GM21529 (cell line): Measurements from ENCODE around the gene VGLL4.
A peak's percentile ranks its signal among the peaks of the same experiment; 100 is the strongest.
"Not testable (repeated sequence)": the region's sequence is repeated elsewhere in the genome, so short reads cannot be mapped to it uniquely, and the experiment has no call there.

Source experiments
- ATAC-seq: cut with Tn5 transposase; IDR thresholded peaks from one replicate; pipeline ENCODE4 v1.9.1; 2021; ENCODE audit not compliant: unreplicated experiment

Gene VGLL4

DNA sequence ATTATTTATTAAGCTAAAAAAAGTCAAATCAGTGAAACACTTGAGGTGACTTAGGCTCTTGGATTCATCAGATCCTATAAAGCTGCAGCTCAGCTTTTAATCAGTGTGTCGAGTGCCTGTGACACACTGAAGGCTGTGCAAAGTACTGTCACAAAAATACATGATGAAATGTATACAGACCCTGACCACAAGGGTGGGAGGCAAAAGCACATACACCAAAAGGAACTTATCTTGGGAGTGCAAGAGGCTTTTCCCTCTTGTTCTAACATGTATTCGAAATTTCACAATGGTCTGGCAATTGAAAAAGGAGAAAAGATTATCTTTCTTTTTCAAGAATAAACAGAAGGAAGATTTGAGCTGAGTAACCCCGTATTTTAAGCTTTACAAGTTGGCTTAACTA lies 35.9 kb downstream of the VGLL4 start:
- no peak for ATAC-seq

GRCh38 chr3:11606865-11607440 lies 36.8 kb downstream of the VGLL4 start:
- no peak for ATAC-seq

DNA sequence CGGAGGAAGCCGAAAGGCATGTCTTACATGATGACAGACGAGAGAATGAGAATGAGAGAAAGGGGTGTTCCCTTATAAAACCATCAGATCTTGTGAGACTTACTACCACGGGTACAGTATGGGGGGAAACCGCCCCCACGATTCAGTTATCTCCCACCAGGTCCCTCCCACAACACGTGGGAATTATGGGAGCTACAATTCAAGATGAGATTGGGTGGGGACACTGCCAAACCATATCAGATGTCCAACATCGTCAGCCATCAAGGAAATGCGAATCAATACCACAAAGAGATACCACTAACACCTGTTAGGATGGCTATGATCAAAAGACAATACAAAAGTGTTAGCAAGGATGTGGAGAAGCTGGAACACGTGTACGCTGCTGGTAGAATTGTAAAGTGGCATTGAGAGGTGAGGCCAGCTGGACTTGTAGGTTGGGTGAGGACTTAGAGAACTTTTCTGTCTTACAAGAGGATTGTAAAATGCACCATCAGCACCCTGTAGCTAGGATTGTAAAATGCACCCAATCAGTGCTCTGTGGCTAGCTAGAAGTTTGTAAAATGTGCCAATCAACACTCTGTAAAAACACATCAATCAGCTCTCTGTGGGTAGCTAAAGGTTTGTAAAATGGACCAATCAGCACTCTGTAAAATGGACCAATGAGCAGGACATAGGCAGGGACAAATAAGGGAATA lies 37.5 kb downstream of the VGLL4 start:
- ATAC-seq: no peak

DNA sequence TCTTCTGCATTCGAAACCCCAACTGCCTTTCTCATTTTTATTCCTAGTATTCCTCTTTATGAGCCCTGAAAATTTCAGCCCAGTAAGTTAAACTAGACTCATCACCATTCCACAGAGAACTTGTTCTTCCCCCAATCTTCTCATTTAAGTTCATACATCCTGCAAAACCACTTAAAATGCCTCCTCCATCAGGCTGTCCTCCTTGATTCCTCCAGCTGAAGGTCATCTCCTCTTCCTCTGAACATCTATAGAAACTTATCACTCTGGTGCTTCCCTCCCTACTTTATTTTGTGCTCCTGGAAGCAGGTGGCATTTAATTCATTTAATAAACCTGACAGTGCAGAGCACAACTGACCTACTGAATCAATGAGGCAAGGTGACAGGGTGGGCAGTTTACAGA lies 38.3 kb downstream of the VGLL4 start:
- no peak for ATAC-seq

DNA sequence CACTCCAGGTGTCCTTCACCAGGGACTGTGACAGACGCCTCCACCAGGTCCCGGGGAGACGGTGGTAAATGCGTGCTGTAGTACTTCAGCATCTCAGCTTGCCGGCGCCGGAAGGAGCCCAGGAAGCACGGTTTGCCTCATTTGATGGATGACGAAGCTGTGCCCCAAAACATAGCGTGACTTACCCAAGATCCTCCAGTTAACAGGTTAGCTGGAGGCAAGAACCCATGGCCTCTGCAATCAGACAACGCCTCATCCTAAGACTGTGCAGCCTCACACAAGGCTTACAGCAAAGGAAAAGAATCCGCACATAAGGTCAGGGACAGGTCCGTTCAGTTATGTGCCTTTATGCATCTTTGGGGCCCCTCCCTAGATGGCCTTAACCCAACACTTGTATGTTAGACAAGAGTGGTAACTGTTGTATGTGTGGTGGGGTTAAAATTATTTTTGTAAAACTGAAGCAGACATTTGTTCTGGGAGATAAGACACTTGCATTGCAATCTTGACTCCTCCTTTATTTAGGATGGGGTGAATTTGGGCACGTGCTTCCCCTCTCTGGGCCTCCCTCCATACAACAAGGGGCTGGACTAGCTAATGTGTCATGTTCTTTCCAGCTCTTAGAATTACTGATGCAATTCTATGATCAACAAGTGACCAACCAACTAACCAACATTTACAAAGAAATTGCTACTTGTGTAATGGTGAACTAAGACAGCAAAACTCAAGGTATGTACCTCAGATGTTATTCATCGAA lies 39.4 kb downstream of the VGLL4 start:
- no peak for ATAC-seq

GRCh38 chr3:11603628-11604027 lies 40.1 kb downstream of the VGLL4 start:
- ATAC-seq: no peak

DNA sequence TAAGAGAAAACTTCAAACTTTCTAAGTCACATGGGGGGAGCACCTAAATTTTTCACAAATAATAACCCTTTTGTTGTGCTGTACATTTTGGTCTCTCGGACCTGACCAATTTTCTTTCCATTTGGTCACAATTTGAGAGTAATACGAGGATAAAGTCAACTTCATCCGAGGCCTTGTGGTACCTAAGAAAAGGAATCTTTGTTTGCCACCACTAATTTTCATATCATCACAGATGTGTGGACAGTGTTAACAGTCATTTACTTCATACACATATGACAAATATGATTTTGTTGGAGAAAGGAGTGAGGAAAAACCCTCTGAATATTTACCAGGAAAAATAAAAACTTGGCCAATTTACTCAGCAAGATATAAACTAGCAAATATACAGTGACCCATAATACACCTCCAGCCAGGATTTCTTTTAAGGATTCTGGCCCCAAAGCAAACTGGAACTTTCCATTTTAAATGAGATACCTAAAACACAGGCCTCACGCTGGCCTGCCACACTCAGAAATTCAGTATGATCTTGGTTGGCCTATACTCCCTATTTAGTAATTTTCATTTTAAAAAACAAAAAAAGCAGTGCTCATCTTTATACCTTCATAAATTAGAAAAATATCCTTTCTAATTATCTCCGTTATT lies 40.7 kb downstream of the VGLL4 start:
- no peak for ATAC-seq

DNA sequence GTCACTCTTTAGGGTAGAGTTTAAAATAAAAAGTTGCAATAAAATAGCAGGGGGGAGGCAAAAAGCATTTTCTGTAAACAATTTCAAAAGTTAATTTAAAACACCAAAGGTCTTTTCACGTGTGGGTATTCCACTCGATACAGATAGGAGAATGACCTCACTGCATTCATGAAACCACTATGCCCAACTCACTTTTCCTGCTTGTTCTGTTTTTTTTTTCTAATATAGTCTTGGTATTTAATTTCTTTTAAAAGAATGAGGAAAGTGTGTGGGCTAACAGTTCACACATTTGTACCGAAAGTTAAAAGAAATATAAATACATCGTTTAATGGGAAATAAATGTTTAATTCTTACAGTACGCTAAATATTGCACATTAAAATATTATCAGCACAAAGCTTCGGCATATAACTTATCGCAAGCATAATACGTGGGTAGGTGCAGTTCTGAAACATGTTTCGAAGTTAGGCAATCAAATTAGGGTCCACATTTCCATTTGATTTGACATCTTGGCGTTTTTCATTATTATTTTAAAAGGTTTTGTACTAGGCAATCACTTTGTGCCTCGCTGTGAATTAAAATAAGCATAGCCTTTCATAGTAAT lies 41.4 kb downstream of the VGLL4 start:
- no peak for ATAC-seq

DNA sequence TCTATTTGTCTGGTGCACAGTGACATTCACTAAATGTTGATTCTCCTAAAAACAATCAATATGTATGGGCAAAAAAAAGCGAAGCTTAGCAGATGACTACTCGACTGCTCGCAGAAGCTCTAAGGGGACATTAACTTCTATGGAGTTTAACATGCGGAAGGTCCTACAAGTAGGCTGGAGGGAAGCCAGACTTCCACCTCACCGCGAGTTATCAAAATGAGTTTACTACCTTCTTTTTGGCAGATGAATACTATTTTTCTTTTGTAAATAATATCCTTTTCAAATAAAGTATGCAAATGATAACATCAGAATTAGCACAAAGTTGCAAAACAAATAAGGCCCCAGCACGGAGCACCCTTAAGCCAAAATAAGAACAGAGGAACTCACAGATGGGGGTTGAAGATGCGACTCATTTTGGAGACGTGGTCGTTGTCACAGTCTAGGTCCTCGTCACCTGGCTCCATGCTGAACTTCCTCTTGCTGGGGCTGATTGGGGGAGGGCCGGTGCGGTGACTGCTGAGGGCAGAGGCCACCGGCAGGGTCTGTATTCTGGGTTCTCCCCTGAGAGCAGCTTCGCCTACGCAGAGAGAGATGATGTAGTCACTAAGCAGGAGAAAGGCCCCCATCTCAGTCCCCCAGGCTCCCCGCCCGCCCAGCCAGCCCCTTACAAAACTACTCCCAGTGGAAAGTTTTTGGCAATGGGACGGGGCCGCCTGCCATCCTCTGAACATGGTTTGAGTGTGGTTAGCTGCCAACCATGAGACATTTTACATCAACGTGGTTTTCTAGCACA lies 42.1 kb downstream of the VGLL4 start:
- ATAC-seq: peak; percentile 91

GRCh38 chr3:11600501-11601282 lies 43.0 kb downstream of the VGLL4 start:
- ATAC-seq: no peak

DNA sequence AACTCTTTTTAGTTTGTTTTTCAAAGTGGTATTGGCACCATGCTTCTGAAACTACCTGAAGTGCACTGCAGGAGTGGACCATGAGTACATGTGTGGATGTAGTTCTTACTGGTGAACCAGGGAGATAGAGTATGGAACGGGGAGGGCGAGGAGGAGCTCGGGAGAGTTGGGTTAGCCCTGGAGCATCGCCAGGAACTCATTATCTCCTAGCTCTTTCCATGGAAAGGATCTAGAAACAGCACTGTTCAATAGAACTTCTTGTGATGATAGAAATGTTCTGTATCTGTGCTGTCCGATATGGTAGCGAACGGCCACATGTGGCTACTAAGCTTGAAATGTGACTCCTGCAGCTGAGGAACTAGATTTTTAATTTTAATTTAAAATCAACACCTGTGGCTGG lies 47.3 kb downstream of the VGLL4 start:
- ATAC-seq: no peak

GRCh38 chr3:11595024-11595423 lies 48.7 kb downstream of the VGLL4 start:
- ATAC-seq: not testable (repeated sequence)

DNA sequence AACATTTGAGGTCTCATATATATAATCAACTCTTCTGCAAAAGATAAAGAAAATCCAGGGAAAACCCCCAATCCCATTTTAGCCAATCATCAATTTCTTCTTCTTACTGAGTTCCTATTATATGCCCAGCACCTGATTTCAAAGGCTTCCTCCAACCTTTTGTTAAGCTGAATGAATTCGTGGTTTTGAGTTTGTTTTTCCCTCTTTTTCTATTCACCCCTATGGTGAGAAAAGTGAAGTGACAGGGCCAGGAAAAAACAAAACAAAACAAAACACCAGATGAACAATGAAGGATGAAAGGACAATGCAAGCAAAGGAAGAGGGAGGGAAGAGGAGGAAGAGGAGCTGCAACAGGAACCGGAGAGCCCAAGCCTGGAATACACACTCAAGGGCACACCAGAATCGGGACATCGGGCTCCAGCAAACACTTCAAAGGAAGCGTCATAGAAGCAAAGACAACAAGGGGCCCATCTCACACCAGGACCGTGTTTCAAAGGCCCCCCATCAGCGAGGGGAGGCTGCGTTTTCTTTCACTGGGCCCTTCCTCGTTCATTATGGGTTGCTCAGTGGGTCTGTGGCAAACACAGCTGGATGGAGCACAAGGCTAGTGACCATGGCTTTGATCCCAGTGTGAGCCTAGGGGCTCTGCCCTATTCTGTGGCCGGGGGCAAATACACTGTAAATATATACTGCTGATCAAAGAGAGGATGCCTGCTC lies 50.2 kb downstream of the VGLL4 start:
- no peak for ATAC-seq

DNA sequence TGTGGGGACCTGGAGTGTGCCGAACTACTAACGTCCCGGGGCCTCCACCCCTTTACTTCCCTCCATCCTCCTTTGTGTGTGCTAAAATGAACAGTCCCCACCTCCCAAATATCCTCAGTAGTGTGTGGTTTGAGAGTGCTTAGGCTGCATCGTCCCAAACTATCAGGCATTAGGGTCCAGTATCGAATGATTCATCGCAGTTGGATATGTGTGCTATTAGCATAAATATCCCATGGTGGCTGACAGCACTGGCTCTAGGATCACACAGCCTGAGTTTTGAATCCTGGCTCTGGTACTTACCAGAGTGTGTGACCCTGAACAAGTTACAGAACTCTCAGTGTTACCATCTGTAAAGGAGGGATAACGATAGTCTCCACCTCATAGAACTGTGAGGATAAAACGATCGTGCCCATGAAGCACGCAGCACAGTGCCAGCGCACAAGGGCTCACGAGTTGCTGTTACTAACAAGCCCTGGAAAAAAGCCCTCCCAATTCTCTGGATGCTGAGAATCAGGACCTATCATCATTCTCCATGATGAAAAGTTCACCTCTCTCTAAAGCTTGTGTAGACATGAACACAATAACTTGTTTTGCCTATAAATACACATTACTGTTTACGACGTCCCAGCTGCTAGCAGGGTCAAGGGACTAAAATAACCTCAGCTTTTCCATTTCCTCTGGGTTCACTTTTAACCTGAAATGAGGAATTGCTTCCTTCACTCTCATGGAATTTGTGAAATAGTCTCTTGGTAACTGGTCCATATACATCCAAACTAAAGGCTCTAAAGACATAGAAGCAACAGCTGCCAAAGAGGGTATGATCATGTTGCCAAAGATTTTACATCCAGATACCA lies 51.0 kb downstream of the VGLL4 start:
- no peak for ATAC-seq

GRCh38 chr3:11591391-11592282 lies 52.1 kb downstream of the VGLL4 start:
- no peak for ATAC-seq

DNA sequence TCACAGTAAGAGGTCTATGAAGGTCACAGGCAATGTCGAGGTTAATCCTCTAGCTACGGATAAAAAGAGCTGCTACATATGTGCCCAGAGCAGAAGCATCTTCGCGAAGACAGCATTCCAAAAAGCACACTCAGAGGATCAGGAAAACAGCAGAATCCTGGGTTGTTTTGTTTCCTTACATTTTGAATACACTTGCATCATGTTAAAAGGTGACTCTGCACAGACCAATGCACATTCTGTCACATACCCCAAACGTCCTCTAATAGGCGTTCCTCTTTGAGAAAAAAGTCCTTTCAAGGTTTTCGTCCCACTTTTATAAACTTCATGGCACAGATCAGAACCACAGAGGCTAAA lies 52.7 kb downstream of the VGLL4 start:
- no peak for ATAC-seq

- no peak for ATAC-seq
Measured at GRCh38 chr3:11589706-11590105, 54.0 kb downstream of the VGLL4 start.
